ENCODE measurements around the gene OVCA2.

DNA sequence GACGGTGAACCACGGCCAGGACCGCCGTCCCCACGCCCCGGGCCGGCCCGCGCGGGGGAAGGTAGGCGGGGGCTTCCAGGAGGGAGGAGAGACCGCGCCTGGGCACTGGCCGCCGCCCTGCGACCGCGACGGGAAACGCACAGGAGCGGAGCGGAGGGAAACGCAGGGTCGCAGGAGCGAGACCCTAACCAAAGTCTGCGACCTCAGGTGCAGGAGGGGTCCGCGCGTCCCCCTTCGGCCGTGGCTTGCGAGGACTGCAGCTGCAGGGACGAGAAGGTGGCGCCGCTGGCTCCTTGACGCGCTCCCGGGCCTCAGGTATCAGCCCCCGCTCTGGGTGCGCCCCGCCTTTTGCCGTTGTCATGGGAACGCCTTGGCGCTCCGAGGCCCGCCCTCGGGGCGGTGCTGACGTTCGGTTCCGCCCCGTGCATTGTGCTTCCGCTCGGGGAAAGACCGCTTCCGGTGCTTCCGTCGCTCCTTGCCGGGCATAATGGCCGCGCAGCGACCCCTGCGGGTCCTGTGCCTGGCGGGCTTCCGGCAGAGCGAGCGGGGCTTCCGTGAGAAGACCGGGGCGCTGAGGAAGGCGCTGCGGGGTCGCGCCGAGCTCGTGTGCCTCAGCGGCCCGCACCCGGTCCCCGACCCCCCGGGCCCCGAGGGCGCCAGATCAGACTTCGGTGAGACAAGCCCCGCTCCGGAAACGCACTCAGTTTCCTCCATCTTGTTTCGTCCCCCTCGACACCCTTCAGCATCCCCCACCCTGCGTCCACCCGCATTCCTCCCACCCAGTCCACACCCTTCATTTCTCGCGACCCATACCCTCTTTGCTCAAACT lies at the start of gene OVCA2:
- TF ChIP-seq GATA2 (IDR thresholded peaks at IDR 0.05; ENCODE audit: low read depth, low read length) (no peak), GATA3 (IDR thresholded peaks at IDR 0.05; ENCODE audit: low read depth, low read length) (no peak)

Measured in SH-SY5Y (cell line).